Kasumi-1 (cell line): Measurements from ENCODE around the gene ACR.
"Not testable (repeated sequence)": the region's sequence is repeated elsewhere in the genome, so short reads cannot be mapped to it uniquely, and the experiment has no call there.

ENCODE experiments used
- DNase-seq, 2 experiments: peaks; one replicate each; lab custom pipeline; 2025; lab: John Stamatoyannopoulos, UW

ACR gene

GRCh38 chr22:50732681-50733080 lies 5.3 kb upstream of the ACR start:
- no peak for DNase-seq

DNA sequence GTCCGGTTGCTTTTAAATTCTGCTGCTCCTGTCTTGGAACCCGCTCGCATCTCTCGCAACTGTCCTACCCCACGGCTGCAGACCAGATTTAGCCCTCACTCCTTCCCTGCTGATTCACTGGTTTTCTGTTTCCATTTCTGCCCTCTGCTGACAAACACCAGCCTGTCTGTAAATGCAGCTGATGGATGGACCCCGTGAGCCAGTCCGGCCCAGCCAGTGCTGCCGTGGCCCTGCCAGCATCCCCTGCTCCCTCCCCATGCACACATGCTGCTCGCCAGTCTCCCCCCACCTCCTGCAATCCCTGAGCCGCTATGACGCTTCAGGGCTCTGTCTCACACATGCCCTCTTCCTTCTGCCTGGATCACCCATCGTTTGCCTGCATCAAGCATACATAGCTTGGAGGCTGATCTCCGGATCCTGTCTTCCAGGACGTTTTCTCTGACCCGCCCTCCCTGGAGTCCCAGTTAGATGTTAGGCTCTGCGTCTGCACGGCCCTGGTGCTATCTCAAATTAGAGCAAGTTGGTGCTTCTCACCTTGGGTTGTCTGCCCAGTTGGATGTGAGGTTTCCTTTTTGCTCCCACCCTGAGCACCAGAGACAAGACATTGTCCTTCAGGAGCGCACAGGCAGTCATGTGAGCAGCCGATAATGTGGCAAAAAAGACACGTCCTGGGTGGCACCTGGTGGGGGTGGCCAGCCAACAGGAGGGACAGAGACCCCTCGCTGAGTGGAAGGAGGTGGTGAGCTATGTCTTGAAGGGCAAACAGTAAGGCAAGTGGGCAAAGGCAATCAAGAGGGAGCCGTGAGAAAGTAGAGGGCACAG lies 4.3 kb upstream of the ACR start:
- no peak for DNase-seq

- no peak for DNase-seq
These were observed 3.6 kb upstream of the ACR start for GRCh38 chr22:50734343-50734771.

GRCh38 chr22:50734986-50735738 lies 2.8 kb upstream of the ACR start:
- DNase-seq, result no peak

GRCh38 chr22:50735739-50736030 lies 2.3 kb upstream of the ACR start:
- DNase-seq, result no peak

- DNase-seq, result no peak
These were observed 734 bp downstream of the ACR start for GRCh38 chr22:50738649-50739227.

GRCh38 chr22:50739279-50739691 lies 1.3 kb downstream of the ACR start:
- DNase-seq, result no peak

DNA sequence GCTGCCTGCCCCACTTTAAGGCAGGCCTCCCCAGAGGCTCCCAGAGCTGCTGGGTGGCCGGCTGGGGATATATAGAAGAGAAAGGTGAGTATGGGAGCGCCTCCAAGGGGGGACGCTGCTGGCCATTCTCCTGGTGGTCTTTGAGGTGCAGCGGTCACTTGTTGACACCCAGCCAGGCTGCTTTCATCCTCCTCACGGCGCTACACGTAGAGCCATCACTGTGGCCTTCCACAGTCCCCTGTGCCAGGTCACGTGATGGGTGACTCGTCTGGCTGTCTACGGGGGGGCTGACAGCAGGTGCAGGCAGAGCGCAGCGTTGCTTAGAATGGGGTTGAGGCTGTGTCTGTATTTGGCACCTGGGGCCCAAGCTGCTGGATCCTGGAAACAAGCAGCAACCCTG lies 1.9 kb downstream of the ACR start:
- no peak for DNase-seq

GRCh38 chr22:50740714-50741113 lies 2.7 kb downstream of the ACR start:
- not testable (repeated sequence) for DNase-seq

DNA sequence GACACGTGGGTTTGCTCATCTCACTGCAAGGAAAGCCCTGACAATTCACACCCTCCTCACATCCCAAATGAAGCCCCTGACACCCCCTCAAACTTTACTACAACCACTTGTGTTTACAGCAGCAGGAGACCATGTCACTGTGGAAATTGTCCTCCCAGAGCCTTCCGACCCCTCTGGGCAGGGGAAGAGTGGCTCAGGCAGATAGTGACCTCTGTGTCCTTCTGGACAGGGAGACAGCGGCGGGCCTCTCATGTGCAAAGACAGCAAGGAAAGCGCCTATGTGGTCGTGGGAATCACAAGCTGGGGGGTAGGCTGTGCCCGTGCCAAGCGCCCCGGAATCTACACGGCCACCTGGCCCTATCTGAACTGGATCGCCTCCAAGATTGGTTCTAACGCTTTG lies 6.4 kb downstream of the ACR start:
- DNase-seq, result not testable (repeated sequence)

DNA sequence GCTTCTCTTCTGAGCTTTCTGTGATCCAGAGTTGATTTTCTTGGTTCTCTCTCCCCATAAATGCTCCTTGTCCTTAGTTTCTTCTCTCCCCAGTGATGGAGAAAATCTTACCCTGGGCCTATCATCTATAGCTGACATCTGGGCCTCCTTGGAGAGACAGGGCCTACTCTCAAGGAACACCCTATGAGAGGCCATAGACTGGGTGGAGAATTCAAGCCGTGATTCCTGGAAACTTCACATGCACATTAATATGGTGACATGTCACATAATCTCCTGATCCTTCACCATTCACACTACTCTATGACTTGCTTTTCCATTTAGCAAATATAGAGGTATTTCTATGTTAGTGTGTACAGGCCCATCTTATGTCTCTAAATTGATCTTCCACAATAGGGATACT lies 9.5 kb downstream of the ACR start:
- DNase-seq, result not testable (repeated sequence)

GRCh38 chr22:50748630-50749029 lies 10.6 kb downstream of the ACR start:
- DNase-seq, result not testable (repeated sequence)

DNA sequence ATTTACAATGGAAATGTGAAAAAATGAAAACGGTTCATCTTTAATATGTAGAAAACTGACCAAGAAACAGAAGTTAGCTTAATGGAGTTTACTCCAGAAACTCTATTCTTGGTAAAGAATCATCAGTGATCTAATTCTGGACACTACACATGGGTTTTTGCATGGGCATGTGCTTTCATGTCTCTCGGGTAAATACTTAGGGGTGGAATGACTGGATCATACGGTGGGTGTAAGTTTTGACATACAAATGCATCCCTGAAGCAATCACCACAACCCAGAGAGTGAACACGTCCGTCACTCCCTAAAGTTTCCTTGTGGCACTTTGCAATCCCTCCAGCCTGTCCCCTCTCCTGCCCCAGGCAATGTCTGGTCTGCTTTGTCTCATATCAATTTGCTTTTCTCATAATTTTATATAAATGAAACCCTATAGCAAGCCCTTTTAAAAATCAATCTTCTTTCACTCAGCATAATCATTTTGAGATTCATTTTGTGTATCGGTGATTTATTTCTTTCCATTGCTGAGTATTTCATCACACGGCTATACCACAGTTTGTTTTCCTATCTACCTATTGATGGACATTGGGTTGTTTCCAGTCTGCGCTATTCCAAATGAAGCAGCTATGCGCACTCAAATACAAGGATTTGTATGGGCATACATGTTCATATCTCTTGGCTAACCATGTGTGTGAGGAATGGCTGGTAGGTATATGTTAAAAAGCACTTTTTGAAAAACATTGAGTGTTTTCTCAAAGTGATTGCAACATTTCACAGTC lies 11.5 kb downstream of the ACR start:
- not testable (repeated sequence) for DNase-seq

GRCh38 chr22:50755251-50755650 lies 17.2 kb downstream of the ACR start:
- not testable (repeated sequence) for DNase-seq

DNA sequence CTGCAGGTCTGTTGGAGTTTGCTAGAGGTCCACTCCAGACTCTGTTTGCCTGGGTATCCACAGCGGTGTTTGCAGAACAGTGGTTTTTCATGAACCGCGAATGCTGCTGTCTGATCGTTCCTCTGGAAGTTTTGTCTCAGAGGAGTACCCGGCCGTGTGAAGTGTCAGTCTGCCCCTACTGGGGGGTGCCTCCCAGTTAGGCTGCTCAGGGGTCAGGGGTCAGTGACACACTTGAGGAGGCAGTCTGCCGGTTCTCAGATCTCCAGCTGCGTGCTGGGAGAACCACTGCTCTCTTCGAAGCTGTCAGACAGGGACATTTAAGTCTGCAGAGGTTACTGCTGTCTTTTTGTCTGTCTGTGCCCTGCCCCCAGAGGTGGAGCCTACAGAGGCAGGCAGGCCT lies 18.4 kb downstream of the ACR start:
- not testable (repeated sequence) for DNase-seq

DNA sequence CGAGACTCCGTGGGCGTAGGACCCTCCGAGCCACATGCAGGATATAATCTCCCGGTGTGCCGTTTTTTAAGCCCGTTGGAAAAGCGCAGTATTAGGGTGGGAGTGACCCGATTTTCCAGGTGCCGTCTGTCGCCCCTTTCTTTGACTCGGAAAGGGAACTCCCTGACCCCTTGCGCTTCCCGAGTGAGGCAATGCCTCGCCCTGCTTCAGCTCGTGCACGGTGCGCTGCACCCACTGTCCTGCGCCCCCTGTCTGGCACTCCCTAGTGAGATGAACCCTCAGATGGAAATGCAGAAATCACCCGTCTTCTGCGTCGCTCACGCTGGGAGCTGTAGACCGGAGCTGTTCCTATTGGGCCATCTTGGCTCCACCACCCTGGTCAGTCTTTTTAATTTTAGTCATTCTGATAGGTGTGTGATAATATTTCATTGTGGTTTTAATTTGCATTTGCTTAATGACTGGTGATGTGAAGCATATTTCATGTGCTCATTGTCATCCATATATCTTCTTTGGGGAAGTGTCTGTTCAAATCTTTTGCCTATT lies 19.0 kb downstream of the ACR start:
- peak; percentile 25 to 55 for DNase-seq

DNA sequence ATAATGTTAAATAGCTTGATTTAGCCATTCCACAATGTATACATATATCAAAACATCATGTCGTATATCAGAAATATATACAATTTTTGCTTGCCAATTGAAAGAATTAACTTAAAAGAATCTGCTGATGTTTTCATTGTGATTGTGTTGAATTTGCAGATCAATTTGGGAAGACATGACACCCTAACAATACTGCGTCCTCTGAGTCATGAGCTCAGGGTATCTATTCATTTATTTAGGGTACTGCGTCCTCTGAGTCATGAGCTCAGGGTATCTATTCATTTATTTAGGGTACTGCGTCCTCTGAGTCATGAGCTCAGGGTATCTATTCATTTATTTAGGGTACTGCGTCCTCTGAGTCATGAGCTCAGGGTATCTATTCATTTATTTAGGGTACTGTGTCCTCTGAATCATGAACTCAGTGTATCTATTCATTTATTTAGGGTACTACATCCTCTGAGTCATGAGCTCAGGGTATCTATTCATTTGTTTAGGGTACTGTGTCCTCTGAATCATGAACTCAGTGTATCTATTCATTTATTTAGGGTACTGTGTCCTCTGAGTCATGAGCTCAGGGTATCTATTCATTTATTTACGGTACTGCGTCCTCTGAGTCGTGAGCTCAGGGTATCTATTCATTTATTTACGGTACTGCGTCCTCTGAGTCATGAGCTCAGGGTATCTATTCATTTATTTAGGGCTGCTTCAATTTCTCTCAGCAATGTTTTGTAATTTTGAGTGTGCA lies 21.8 kb downstream of the ACR start:
- not testable (repeated sequence) for DNase-seq

DNA sequence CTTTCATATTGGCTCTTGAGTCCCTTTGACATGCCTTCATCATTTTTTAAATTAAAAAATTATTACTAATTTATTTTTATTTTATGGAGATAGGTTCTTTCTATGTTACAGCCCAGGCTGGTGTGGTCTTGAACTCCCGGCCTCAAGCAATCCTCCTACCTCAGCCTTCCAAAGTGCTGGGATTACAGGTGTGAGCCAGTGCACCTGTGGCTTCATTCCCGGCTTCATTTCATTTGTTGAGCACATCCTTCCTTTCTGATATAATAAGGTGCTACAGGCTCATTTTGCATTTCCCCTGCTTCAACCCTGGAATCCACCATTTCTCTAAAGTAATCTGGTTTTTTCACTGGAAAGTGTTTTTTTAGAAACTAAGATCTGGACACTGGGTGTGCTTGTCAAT lies 23.8 kb downstream of the ACR start:
- not testable (repeated sequence) for DNase-seq

DNA sequence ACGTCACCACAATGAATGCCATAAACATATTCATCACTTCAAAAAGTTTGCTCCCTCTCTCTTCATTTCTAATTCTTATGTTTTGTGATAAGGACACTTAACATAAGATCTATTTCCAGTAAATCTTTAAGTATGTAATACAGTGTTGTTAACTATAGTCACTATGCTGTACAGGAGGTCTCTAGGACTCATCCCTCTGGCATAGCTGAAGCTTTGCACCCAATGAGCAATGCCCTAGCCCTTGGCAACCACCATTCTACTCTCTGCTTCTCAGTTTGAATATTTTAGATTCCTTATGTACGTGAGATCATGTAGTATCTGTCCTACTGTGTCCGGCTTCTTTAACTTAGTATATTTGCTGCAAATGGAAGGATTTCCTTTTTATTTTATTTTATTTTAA lies 26.3 kb downstream of the ACR start:
- DNase-seq, result not testable (repeated sequence)

DNA sequence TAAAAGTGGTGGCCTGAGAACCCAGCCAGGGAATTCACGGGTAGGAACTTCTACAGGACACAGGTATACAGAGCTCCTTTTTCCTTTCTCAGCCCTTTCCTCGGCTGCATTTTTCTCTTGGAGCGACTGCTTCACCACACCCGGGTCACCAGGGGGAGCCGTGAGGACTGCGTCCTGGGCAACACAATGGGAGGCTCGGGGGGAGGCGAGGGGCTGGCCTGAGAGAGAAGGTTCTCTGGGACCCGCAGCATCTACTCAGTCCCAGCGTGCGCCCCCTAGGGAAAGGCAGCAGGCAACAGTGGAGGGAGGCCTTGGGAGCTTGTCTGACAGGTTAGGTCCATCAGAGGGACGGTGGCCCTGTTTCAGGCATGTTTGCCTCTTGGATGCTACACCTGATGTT lies 37.1 kb downstream of the ACR start:
- peak; percentile 47 to 50 for DNase-seq

DNA sequence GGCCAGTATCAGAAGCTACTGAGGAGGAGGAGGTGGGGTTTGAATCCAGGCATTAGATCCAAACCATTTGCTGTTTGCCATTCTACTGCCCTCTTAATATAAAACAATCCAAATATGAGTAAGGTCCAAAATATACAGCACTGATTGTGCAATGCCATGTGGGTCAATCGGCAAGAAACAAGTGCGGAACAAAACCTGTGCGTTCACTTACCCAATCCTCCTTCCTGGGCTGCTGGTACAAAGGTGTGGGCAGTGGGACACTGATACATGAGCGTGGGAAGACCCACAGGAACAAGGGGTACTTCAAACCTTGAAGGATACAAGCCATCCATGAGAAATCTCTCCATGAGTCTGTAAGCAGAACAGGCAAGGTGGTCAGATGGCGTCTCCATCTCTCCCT lies 39.6 kb downstream of the ACR start:
- not testable (repeated sequence) for DNase-seq
